GM18519 (cell line): ENCODE measurements around the gene BOD1L2.

ENCODE experiments used
- ATAC-seq: cut with Tn5 transposase; IDR thresholded peaks from one replicate; pipeline ENCODE4 v1.9.1; 2021; ENCODE audit warnings: mild to moderate bottlenecking, moderate library complexity; ENCODE audit not compliant: unreplicated experiment, low FRiP score

The BOD1L2 gene

GRCh38 chr18:57146956-57147636 is at the start of gene BOD1L2:
TSS of gene BOD1L2 (plus strand) at chr18:57147087. CDS start at chr18:57147313, 226 bp downstream.
- ATAC-seq = no peak

DNA sequence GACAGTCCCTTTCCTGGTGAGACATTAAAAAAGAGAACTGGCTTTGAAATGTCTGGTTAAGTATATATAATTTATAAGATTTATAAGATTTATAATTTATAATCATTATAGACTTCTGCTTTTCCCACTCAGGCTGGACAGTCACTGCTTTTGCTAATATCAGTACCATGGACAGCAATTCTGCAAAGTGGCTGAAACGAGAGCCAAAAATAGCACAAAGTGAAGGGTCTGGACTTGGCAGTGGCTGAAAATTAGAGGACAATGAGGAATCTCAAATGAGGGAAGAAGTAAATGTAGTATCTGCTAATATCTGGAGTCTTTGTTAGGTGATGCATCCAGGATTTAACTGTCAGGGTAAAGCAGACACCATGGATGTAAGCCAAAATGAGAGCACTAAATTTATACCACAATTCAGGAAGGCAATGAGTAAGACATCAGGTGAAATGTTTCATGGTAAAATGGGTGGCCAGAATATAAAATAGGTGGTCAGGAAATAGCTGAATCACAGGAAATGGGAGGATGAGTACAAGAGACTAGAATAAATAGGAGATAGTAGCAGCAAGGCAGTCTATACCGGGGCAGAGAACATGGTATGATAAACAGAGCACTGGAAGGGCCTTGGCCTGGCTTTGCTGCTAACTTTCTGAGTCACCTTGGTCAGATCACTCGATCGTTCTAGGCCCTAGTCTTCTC is 39.6 kb upstream of the BOD1L2 start:
- ATAC-seq = no peak

DNA sequence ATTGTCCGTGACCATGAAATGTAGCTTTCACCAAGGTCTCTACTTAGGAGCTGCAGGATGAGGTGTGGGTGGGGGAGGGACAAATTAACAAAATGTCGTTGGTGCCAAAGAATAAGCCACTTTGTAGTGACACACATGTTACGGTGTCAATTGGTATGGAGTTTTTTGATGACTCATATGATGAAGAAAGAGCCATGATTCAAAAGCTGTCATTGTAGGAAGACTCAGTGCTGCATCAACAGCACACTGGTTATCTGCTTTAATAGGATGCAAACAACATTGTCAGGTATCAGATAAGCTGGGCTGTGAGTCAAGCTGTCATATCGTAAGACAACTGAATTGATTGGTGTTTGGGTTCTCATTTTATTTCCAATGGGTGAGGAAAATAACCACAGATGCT is 36.6 kb upstream of the BOD1L2 start:
- no peak for ATAC-seq

GRCh38 chr18:57113799-57114420 is 33.0 kb upstream of the BOD1L2 start:
- ATAC-seq = no peak

- ATAC-seq = no peak
These were observed 30.2 kb upstream of the BOD1L2 start for GRCh38 chr18:57116598-57117132.

GRCh38 chr18:57121542-57122112 is 25.3 kb upstream of the BOD1L2 start:
- no peak for ATAC-seq

DNA sequence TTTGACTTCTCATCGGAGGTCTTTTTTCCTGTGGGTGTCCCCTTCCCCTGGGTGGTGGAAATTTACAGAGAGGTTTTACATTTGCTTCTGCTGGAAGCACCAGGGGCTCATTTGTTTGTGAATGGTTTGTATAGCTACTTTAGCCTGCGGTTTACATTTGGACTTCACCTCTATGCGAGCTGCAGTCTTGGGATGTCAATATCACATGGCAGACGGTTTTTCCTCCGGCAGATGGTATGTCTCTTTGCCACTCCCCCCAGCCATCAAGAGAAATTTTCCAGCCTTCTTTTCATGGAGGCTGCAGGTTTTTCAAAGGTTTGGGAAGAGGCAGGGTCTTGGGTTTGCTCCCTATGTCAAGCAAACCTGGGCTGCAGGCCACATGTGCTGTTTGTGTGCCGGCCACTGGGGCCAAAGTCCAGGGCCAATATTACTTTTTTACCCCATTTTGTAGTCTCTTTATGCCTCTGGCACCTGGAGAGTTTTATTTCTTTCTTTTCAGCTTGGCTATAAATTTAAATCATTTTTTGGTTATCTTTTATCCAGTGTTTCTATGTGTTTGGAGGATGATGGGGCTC is 23.9 kb upstream of the BOD1L2 start:
- no peak for ATAC-seq

GRCh38 chr18:57125627-57126026 is 21.3 kb upstream of the BOD1L2 start:
- ATAC-seq = no peak

DNA sequence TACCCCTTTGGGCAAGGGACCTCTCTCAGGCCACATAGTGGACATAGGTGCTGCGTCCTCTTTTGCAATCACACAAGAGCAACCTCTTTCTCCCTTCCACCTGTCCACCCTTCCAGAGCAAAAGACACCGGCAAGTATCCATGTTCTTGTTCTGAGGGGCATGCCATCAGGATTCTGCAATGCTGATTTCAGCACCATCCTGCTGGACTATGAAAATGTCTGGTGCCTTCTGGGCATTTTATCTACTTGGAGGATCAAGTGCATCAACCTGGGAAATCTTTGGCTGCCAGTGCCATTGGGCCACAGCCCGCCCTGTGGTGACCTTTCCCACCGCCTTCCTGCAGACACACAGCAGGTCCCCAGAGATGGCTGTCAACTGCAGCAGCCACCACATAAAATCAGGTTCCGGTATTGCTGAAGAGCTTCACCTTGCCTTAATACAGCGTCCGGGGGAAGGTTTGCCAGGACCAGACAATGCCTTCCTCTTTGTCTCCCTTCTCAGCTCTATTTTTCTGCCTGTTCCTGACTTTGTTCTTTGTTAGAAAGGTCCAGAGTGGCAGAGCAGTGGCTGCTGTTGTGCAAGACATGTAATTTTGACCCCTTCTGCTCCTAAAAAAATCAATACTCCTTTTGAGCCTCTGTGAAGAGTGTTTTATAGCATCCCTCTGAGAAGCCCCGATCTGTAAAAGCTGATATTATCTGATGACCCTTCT is 18.5 kb upstream of the BOD1L2 start:
- no peak for ATAC-seq

DNA sequence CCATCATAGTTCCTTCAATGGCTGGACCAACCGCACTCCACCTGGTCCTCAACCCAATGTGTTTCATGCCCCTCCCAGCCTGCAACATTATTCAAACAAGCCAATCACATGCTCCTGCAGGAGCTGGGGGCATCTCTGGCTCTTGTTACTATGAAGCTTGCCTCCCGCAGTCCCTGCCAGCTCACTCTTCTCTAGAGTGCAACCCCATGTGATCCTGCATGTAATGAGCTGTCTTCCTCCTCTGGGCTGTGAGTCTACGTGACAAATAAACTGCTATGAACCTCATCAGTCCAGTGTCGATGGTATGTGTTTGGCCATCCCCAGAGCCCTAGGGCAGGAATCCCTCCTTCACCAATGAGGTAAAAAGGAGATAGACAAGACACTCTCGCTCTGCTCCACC is 15.8 kb upstream of the BOD1L2 start:
- no peak for ATAC-seq

DNA sequence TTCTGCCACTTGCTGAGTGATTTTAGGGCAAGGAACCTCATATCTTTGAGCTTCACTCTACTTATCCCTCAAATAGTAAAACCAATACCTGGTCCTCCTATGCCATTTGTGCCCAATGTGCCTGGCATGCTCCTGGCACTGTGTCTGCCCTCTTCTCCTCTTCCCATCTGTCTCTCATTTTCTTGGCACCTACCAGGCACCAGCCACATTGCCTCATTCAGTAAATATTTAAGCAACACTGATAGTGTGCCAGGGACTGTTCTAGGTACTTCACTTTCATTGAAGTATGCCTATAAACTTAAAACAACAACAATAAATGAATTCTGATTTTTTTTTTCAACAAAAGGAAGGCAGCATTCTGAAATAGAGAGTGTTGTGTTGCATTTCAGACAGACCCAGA is 15.1 kb upstream of the BOD1L2 start:
- ATAC-seq = no peak

DNA sequence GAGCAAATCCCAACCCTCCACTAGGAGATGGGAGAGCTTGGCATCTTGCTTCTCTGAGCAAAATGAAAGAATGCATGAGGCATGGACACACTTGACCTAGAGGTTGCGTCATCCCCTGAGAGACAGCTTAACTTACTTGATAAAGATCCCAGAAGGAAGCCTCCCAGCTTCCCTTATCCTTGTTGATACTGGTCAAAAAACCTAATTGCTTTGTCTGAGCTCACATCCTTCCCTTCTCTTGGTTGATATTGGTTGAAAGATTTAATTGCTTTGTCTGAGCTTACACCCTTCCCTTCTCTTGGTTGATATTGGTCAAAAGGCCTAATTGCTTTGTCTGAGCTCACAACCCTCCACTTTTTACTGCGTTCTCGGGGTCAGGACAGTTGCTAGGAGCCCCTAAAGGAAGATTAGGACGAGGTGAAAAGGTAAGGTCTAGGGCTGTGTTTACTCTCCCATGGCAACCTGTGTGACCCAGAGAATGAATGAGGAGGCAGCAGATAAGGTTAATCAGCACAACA is 12.2 kb upstream of the BOD1L2 start:
- no peak for ATAC-seq

- ATAC-seq = no peak
These were observed 11.2 kb upstream of the BOD1L2 start for GRCh38 chr18:57135699-57136098.

DNA sequence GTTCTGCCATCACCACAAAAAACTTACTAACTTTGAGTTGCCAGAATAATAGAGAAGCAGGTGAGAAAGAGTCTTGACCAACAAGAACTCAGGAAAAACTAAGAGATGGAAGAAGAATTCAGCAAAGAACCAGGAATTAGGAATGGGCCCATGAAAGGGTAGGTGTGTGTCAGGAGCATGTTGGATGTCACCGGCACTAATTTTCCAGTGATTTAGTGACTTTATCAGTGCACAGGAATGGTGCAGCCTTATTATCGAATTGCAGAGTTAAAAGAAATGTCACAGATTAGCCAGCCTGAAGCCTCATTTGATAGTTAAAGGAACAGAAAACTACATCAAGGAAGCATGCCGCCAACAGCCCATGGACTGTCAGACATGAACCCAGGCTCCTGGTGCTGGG is 9.0 kb upstream of the BOD1L2 start:
- ATAC-seq = no peak

GRCh38 chr18:57141208-57142129 is 5.4 kb upstream of the BOD1L2 start:
- no peak for ATAC-seq

GRCh38 chr18:57142324-57142723 is 4.6 kb upstream of the BOD1L2 start:
- no peak for ATAC-seq

DNA sequence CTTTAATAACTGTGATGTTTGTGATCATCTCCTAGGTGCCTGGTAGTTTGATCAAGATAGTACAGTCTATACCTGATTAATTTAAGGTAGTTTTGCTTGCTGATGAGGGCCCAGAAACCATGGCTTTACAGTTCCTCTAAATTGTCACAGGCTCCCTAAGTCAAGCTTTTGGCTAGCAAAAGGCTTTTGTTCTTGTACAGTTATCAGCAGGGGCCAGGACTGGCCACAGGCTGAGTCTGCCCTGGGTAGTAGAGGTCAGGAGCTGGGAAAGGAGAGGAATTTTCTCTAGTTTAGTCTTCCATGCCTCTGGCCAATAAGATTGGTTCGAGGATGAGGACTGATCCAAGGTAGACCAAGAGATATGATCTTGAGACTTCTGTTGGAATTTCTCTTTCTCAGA is 3.6 kb upstream of the BOD1L2 start:
- no peak for ATAC-seq

DNA sequence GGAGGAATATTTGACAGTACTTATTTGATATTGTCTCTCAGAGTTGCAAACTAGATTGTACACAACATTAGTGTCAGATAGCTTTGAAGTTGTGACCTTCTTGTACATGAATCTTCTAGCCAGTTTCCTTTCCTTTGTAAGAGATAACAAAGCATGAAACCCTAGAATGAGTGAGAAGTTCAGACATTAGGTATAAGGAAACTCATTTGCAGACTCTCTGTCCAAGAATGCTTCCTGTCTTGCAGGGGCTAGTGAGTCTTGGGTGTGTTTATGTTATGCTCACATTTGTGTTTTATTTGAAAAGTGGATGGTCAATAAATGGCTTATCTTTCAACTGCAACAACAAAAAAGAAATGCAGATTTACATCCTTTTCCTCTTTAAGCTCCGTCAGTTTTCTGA is 1.4 kb downstream of the BOD1L2 start:
- no peak for ATAC-seq

GRCh38 chr18:57149051-57149450 is 2.2 kb downstream of the BOD1L2 start:
- no peak for ATAC-seq
